VCaP (cell line): Measurements from ENCODE around the gene VTI1A.
"Not testable (repeated sequence)": the region's sequence is repeated elsewhere in the genome, so short reads cannot be mapped to it uniquely, and the experiment has no call there.

Experiments
- H3K27ac ChIP-seq: fragments of 450-650 bp; 2 replicates; pipeline ENCODE4 v1.5.1; 2017
- TF ChIP-seq, protein P1 (sequence below): fragments of 450-650 bp; conservative IDR thresholded peaks from 2 replicates; pipeline ENCODE4 v1.5.1; 2017; ENCODE audit warnings: mild to moderate bottlenecking, moderate library complexity

Gene VTI1A

DNA sequence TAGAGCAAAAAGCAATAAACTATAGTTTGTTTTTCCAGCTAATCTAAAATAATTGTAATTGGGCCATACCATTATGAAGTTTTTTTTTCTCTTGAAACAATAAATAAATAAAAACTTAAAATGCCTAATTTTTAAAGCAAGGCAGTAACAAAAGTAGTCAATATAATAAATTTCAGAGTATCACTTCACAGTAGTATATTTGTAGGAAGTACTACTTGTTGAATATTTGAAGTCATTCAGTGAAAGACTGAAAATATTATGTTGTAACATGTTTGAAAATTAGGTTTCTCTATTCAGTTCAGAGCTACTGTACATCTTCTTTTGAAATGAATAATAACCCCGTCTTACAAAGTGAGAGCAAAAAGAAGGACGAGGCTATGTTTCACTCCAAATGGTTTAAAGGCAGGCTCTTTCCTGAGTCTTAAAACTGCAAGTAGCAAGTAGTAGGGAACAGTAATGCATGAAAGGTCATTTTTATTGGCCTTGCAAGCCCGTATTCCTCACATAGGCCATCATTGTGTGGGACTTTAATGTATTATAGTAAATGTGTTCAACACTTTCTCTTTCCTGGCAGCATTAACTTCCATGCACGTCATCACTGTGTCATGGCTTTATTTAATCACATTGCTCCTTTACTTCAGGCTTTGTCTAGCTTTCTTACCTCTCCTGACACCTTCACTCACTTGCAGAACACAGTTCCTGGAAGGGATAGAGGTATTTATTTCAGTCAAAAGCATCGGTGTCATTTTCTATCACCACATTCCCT lies 141.4 kb downstream of the VTI1A start:
- TF ChIP-seq, protein P1, sequence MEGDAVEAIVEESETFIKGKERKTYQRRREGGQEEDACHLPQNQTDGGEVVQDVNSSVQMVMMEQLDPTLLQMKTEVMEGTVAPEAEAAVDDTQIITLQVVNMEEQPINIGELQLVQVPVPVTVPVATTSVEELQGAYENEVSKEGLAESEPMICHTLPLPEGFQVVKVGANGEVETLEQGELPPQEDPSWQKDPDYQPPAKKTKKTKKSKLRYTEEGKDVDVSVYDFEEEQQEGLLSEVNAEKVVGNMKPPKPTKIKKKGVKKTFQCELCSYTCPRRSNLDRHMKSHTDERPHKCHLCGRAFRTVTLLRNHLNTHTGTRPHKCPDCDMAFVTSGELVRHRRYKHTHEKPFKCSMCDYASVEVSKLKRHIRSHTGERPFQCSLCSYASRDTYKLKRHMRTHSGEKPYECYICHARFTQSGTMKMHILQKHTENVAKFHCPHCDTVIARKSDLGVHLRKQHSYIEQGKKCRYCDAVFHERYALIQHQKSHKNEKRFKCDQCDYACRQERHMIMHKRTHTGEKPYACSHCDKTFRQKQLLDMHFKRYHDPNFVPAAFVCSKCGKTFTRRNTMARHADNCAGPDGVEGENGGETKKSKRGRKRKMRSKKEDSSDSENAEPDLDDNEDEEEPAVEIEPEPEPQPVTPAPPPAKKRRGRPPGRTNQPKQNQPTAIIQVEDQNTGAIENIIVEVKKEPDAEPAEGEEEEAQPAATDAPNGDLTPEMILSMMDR: no peak
- no peak overlapping the region for H3K27ac ChIP-seq

- TF ChIP-seq, protein P1: no peak
- no peak overlapping the region for H3K27ac ChIP-seq
These were observed 142.1 kb downstream of the VTI1A start for GRCh38 chr10:112589081-112589480.

GRCh38 chr10:112590786-112591185 lies 143.8 kb downstream of the VTI1A start:
- not testable (repeated sequence) for H3K27ac ChIP-seq

DNA sequence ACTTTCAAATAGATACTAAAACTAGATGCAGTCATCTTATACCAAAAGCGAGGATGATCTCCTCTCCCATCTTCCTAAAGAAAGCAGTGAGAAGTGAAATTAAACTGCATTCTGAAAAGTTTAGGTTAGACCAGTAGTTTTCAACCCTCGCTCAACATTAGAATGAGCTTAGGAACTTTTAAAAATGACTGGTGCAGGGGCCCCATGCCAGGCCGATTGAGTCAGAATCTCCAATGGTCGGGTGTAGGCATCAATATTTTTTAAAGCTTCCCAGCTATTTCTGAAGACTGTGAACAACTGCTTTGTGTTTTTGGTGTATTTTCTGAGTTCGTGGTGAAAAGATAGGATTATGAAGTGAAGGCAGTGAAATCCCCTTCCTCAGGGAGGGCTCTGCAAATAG lies 146.0 kb downstream of the VTI1A start:
- H3K27ac ChIP-seq: no peak overlapping the region
- TF ChIP-seq, protein P1: no peak

DNA sequence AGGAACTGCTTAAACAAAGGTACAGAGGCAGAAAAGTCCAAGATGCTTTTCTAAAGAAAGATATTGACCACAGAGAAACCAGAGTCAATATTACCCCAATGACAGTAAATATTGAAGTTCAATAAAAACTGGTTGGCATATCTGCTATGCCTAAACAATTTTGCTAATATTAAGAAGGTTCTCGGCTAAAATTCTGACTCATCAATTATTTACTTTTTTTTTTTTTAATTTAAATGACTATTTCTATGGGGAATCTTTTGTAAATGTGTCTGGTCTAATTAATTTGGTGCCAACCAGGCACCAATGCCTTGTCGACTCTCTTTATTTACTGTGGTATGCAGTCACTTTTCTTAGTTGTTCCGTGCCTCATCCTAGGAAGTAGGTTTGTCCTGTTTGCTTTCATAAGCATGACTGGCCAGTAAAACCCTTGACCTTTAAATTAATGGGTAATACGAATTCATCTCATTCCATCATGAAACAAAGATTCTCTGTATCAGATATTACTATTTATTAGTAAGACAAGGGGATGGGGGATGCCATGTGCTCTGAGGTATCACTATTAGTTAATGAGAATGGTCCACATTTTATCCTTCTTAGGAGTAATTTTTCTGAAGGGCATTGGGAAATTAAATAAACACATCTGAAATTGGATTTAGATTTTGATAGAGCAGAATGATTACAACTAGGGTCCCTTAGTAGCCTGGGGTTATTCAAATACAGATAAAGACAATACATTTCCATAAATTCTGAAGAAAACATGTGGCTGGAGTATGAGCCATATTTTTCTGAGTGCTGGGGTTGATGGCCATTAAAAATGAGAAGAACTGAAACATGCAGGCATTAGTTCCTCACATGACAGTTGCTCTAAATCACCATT lies 154.4 kb downstream of the VTI1A start:
- no peak overlapping the region for H3K27ac ChIP-seq
- TF ChIP-seq, protein P1: no peak

DNA sequence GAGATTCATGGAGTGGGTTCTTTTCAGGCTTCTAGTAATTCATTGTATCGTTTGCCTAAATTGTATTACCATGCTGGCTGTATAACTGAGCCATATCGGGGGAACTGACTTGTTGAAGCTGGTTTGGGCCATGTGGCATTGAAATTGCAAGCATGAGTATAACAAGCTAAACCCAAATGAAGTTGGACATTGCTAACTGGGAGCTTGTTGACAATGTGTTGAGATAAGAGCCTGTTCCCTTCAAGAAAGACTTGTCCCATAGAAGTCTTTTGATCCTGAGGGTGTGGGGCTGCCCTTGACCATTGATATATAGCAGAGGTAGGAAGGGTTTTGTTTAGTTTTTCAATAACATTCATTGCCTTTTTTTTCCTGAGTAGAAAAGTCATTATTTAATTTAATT lies 156.0 kb downstream of the VTI1A start:
- H3K27ac ChIP-seq: no peak overlapping the region
- TF ChIP-seq, protein P1: no peak

GRCh38 chr10:112605063-112605462 lies 158.0 kb downstream of the VTI1A start:
- H3K27ac ChIP-seq: no peak overlapping the region
- TF ChIP-seq, protein P1: no peak
